Transverse colon (tissue), 4 donors: Measurements from ENCODE around the gene PDE2A.

Experiments used
- EP300 ChIP-seq: sonication (generic); formaldehyde crosslinking; IDR thresholded peaks from one replicate; pipeline ENCODE4 v1.6.1; 2017; ENCODE audit warnings: antibody characterized with exemption, low read depth
- POLR2AphosphoS5 ChIP-seq, 3 donors: sonication (generic); formaldehyde crosslinking; IDR thresholded peaks; one replicate each; pipeline ENCODE4 v1.6.1; 2016; ENCODE audit warnings: antibody characterized with exemption in 3 of 3
- TF ChIP-seq, protein P1 (sequence below), 5 experiments: fragments of 200-600 bp in 3 of 5; fragments of 450-650 bp in 2 of 5; sonication (generic) in 3 of 5; IDR thresholded peaks; 1 replicate in 2 of 5; 2 replicates in 3 of 5; pipeline ENCODE4 v1.5.1; 2016 to 2017; ENCODE audit warnings: antibody characterized with exemption in 5 of 5, inconsistent platforms in 3 of 5, mild to moderate bottlenecking in 2 of 5, moderate library complexity in 1 of 5

DNA sequence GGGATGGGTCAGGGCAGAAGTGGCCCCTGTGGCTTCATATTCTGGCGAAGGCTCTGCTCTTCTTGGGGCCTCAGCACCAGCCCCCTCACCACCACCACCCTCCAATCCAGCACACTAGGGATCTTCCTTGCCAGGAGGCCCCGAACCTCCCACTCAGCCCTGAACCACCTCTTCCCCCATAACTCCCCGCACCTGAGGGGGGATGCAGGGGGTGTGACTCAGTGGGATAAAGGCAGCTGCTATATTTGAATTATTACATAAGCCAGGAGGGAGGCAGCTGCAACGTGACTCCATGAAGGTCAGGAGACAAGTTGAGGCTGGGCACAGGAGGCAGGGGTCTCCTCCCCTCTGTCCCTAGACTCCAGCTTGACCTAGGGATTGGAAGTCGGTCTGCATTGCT, 5.6 kb upstream of the PDE2A start:
- TF ChIP-seq, protein P1, sequence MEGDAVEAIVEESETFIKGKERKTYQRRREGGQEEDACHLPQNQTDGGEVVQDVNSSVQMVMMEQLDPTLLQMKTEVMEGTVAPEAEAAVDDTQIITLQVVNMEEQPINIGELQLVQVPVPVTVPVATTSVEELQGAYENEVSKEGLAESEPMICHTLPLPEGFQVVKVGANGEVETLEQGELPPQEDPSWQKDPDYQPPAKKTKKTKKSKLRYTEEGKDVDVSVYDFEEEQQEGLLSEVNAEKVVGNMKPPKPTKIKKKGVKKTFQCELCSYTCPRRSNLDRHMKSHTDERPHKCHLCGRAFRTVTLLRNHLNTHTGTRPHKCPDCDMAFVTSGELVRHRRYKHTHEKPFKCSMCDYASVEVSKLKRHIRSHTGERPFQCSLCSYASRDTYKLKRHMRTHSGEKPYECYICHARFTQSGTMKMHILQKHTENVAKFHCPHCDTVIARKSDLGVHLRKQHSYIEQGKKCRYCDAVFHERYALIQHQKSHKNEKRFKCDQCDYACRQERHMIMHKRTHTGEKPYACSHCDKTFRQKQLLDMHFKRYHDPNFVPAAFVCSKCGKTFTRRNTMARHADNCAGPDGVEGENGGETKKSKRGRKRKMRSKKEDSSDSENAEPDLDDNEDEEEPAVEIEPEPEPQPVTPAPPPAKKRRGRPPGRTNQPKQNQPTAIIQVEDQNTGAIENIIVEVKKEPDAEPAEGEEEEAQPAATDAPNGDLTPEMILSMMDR (IDR thresholded peaks at IDR 0.05): no peak
- no peak for TF ChIP-seq EP300
- no peak for TF ChIP-seq POLR2AphosphoS5 (IDR thresholded peaks at IDR 0.05)
